ENCODE data around the gene RHD.
"Not testable (repeated sequence)": the region's sequence is repeated elsewhere in the genome, so short reads cannot be mapped to it uniquely, and the experiment has no call there.

RHD gene

DNA sequence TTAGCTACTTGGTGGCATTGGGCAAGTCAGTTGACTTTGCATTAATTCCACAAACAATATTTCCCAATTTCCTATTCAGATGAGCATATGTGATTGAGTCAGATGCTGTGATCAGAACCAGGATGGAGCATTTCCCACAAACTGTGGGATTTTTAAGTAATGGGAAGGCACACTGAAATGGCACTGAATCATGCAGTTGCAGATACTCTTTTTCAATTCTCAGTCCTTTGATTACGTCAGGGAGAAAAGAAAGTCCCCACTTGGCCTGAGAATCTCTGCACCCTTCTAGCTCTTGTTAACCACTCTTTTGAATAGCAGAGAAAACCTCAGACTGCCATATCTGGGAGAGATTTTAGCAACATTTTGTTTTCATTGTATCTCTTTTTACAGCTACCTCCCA lies 36.8 kb downstream of the RHD start:
- DNase-seq = not testable (repeated sequence)

GRCh38 chr1:25309486-25309885 lies 37.2 kb downstream of the RHD start:
- not testable (repeated sequence) for DNase-seq

GRCh38 chr1:25312806-25313470 lies 40.6 kb downstream of the RHD start:
- DNase-seq = not testable (repeated sequence)

GRCh38 chr1:25320314-25320938 lies 48.1 kb downstream of the RHD start:
- not testable (repeated sequence) for DNase-seq

DNA sequence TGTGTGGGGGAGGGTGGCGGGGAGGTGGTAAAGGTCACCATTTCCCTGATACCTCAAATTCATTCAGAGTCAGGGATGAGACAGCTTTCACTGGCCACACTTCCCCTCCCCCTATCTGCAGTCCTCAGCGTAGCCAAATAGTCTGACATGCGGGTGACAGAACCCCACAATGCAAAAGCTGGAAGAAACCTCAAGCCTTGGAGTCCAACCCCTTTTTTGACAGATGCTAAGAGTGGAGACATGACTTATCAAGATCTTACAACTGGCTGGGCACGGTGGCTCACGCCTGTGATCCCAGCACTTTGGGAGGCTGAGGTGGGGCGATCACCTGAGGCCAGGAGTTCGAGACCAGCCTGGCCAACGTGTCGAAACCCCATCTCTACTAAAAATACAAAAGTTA lies 49.8 kb downstream of the RHD start:
- DNase-seq = not testable (repeated sequence)

- DNase-seq = not testable (repeated sequence)
Observed at GRCh38 chr1:25324407-25324806, 52.1 kb downstream of the RHD start.

- DNase-seq = not testable (repeated sequence)
Observed at GRCh38 chr1:25327864-25328790, 55.8 kb downstream of the RHD start.

DNA sequence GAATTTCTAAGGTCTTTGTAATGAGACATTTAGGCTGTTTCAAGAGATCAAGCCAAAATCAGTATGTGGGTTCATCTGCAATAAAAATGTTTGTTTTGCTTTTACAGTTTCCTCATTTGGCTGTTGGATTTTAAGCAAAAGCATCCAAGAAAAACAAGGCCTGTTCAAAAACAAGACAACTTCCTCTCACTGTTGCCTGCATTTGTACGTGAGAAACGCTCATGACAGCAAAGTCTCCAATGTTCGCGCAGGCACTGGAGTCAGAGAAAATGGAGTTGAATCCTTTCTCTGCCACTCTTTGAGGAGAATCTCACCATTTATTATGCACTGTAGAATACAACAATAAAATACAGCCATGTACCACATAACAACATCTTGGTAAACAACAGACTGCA lies 56.5 kb downstream of the RHD start:
- DNase-seq = not testable (repeated sequence)

GRCh38 chr1:25329336-25329735 lies 57.0 kb downstream of the RHD start:
- not testable (repeated sequence) for DNase-seq

- DNase-seq = not testable (repeated sequence)
Observed at GRCh38 chr1:25329950-25330349, 57.6 kb downstream of the RHD start.

DNA sequence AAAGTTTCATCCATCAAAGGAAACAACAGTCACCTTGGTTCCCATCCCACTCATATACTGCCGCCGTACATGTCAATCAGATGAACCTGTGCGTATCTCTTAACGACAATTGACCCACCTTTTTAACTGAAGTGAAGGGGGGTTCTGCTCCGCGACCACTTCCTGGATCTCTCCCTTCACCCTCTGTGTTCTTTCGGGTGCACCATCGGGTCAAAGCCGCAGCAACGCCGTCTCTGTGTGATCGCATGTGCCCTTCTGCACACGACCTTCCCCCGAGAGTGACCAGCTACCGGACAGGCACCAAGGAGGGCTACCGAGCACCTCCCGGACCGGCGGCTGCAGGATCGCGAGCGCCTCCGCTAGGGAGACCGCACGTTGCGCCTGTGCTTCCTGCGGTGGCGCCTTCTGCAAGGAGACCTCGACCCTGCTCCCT lies 64.6 kb downstream of the RHD start:
- peak; percentile 9 to 21 for DNase-seq

GRCh38 chr1:25337483-25338187 lies 65.3 kb downstream of the RHD start:
- peak; percentile 7 to 14 for DNase-seq

- peak; percentile 87 to 88 for DNase-seq
Observed at GRCh38 chr1:25338188-25338981, 66.1 kb downstream of the RHD start, which contains the start of gene TMEM50A. TSS of gene TMEM50A (plus strand) at chr1:25338334. CDS start at chr1:25340487, 2,153 bp downstream.

DNA sequence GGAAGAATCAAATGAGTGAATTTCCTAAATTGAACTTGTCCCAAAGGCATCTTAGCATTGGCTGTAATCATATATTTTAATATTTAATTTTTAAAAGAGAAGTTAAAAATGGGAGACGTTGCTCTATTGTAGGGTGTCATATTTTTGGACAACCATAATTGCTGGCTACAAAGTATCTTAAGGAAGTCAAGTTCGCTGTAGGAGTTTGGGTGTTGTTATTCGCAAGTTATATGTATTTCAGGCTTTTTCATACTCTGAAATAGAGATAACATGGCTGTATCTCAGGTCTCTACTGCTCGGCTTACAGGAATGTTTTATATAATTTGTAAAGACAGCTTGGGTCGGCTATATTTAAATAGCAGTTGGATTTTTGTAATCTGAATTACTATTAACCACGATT lies 66.7 kb downstream of the RHD start:
- DNase-seq = no peak

- no peak for DNase-seq
Observed at GRCh38 chr1:25341746-25342145, 69.4 kb downstream of the RHD start.

DNA sequence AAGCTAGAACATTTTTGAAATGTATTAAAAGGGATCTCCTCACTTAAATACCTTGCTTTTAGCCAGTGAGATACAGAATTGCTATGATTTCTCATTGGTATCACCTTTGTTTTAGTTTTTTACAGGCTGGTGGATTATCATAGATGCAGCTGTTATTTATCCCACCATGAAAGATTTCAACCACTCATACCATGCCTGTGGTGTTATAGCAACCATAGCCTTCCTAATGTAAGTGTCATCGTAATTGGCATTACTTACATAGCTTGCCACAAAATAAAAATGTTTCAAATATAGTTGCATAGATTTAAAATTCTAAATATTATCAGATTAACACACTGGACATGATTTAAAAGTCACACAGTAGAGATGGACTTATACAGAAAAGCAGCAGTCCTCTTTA lies 70.5 kb downstream of the RHD start:
- no peak for DNase-seq

GRCh38 chr1:25343872-25344271 lies 71.6 kb downstream of the RHD start:
- no peak for DNase-seq

GRCh38 chr1:25347556-25347955 lies 75.2 kb downstream of the RHD start:
- DNase-seq = no peak

DNA sequence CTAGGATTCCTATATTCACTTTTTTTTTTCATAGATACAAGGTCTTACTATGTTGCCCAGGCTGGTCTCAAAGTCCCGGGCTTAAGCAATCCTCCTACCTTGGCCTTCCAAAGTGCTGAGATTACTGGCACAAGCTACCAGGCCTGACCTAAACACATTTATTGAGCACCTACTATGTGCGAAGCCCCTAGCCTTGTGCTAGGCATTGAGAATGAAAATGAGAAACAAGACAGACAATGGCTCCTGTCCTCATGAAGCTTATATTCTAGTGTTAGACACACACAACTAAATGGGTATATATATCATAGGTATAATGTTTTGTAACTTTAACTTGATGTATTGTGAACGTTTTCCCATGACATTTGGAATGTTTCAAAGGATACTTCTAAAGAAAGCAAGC lies 77.3 kb downstream of the RHD start:
- DNase-seq = no peak

GRCh38 chr1:25355841-25356395 lies 83.6 kb downstream of the RHD start:
- no peak for DNase-seq

DNA sequence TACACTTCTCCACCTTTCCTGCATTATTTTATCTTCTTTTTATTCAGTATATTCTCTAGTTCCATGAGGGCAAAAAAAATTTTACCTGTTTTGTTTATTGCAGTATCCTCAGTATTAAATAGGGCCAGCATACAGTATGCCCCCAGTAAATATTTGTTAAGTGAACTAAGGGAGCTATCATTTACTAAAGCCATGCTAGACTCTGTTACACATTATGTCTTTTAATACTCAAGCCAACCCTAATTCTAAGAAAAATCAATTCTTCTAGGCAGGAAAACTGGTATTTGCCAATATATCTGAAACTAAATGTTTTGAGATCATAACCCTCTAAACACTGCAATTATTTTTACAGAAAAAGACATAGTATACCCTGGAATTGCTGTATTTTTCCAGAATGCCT lies 84.1 kb downstream of the RHD start:
- no peak for DNase-seq

DNA sequence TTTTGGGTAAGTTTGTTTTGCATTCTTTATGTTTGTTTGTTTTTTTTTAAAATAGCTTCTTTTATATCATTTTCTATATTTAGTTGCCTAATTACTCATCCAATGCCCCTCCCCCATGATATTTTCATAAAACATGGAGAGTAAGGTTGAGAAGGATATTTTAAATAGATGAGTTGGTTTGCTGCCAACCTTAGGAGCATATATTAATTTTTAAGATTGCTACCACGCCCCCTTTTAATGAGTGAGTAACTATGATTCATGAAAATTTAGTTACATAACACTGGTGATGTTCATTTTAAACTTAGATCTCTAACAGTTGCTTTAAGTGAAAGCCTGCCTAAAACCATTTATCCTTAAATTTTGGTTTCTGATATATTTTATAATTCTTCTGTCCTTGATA lies 84.5 kb downstream of the RHD start:
- DNase-seq = no peak
